GM19025 (cell line): ENCODE results near the gene LRRC36.

Experiments used
- ATAC-seq: cut with Tn5 transposase; IDR thresholded peaks from one replicate; pipeline ENCODE4 v1.9.1; 2021; ENCODE audit warnings: mild to moderate bottlenecking, low read depth, moderate library complexity; ENCODE audit not compliant: unreplicated experiment

LRRC36 gene

GRCh38 chr16:67421030-67421429 lies 94.4 kb downstream of the LRRC36 start:
- no peak for ATAC-seq

- ATAC-seq: no peak
Measured at GRCh38 chr16:67423015-67423414, 96.4 kb downstream of the LRRC36 start.

- ATAC-seq: no peak
Measured at GRCh38 chr16:67423611-67424260, 97.1 kb downstream of the LRRC36 start.

- ATAC-seq: no peak
Measured at GRCh38 chr16:67424261-67424615, 97.6 kb downstream of the LRRC36 start.

GRCh38 chr16:67425061-67425460 lies 98.4 kb downstream of the LRRC36 start:
- no peak for ATAC-seq

GRCh38 chr16:67425580-67425979 lies 99.0 kb downstream of the LRRC36 start:
- ATAC-seq: no peak

- no peak for ATAC-seq
Measured at GRCh38 chr16:67426022-67426421, 99.4 kb downstream of the LRRC36 start.

GRCh38 chr16:67426950-67427349 lies 100.3 kb downstream of the LRRC36 start:
- ATAC-seq: no peak

- no peak for ATAC-seq
Measured at GRCh38 chr16:67428146-67428731, 101.6 kb downstream of the LRRC36 start.

GRCh38 chr16:67429053-67429798 lies 102.6 kb downstream of the LRRC36 start:
- no peak for ATAC-seq

- ATAC-seq: no peak
Measured at GRCh38 chr16:67429799-67430503, 103.3 kb downstream of the LRRC36 start.

- no peak for ATAC-seq
Measured at GRCh38 chr16:67430504-67430976, 103.9 kb downstream of the LRRC36 start.

GRCh38 chr16:67430977-67431774 lies 104.6 kb downstream of the LRRC36 start, which contains the start of gene HSD11B2:
TSS of gene HSD11B2 (plus strand) at chr16:67431121. CDS start at chr16:67431249, 128 bp downstream.
- no peak for ATAC-seq

GRCh38 chr16:67431775-67432505 lies 105.3 kb downstream of the LRRC36 start:
- no peak for ATAC-seq

- ATAC-seq: no peak
Measured at GRCh38 chr16:67432506-67432890, 105.9 kb downstream of the LRRC36 start.

- ATAC-seq: no peak
Measured at GRCh38 chr16:67433131-67433719, 106.6 kb downstream of the LRRC36 start.
